Esophagus squamous epithelium (tissue), 5 donors: ENCODE measurements around the gene CD164. TPM values are rescaled to one million over a fixed set of nuclear protein-coding genes. Genes with fewer than 3 reads are reported as not detected.

Experiments used
- DNase-seq: peaks from one replicate; lab custom pipeline; 2025; lab: John Stamatoyannopoulos, UW
- H3K27ac ChIP-seq, 4 donors: fragments of 200-600 bp; sonication (generic); one replicate each; pipeline ENCODE4 v1.5.1; 2016 to 2019; ENCODE audit warnings: mild to moderate bottlenecking in 1 of 4
- H3K27me3 ChIP-seq, 4 donors: fragments of 200-600 bp; sonication (generic); 1 replicate in 3 of 4; 2 replicates in 1 of 4; pipeline versions ENCODE4 v1.5.1 to v1.6.0; 2017 to 2021; ENCODE audit warnings: antibody characterized with exemption in 1 of 4
- H3K36me3 ChIP-seq, 3 donors: fragments of 200-600 bp; sonication (generic); one replicate each; pipeline ENCODE4 v1.5.1; 2016 to 2019
- H3K4me1 ChIP-seq, 3 donors: fragments of 200-600 bp; sonication (generic); one replicate each; pipeline ENCODE4 v1.5.1; 2017 to 2019
- H3K4me3 ChIP-seq, 4 donors: fragments of 200-600 bp; sonication (generic); 1 replicate in 3 of 4; 2 replicates in 1 of 4; pipeline ENCODE4 v1.5.1; 2016 to 2019; ENCODE audit warnings: mild to moderate bottlenecking in 2 of 4, moderate library complexity in 1 of 4
- H3K9me3 ChIP-seq, 3 donors: fragments of 200-600 bp; sonication (generic); one replicate each; pipeline ENCODE4 v1.5.1; 2016 to 2019
- POLR2A ChIP-seq, 4 donors: fragments of 450-650 bp; IDR thresholded peaks; one replicate each; pipeline ENCODE4 v1.6.1; 2017; ENCODE audit warnings: antibody characterized with exemption in 4 of 4, mild to moderate bottlenecking in 4 of 4, moderate library complexity in 3 of 4
- WGBS, 2 donors: methylation state at CpG; one replicate each; pipeline ENCODE4 v1.1.5; 2018; 5-methylcytosine and 5-hydroxymethylcytosine counted together
- intact Hi-C: fragments of 100-400 bp; cut with DNase I; formaldehyde crosslinking; loops from one replicate; pipeline ENCODE4 v1.15.0; 2022
- total RNA-seq, 4 donors: library from RNA; depleted of rRNA; stranded (reverse); fragments of >200 nt; gene quantifications; one replicate each; pipeline ENCODE4 v1.1.0, GENCODE V29; 2016
- TF ChIP-seq, protein P1 (sequence below), 6 experiments: fragments of 450-650 bp in 4 of 6; fragments of 200-600 bp in 2 of 6; sonication (generic) in 2 of 6; IDR thresholded peaks; one replicate each; pipeline ENCODE4 v1.5.1; 2016 to 2019; ENCODE audit warnings: antibody characterized with exemption in 6 of 6, mild to moderate bottlenecking in 4 of 6, moderate library complexity in 4 of 6
- donor health status: DM: yes; HTN: yes; CAD: no.

CD164 gene
- total RNA-seq = 100 to 1,000 TPM in 2 of 4 donors, 10 to 100 TPM in 2; 60.8 to 129 (median 97.1) TPM

- peak in 2 of 4 donors; percentile 94 to 98 for TF ChIP-seq POLR2A (IDR thresholded peaks at IDR 0.05)
- TF ChIP-seq, protein P1, sequence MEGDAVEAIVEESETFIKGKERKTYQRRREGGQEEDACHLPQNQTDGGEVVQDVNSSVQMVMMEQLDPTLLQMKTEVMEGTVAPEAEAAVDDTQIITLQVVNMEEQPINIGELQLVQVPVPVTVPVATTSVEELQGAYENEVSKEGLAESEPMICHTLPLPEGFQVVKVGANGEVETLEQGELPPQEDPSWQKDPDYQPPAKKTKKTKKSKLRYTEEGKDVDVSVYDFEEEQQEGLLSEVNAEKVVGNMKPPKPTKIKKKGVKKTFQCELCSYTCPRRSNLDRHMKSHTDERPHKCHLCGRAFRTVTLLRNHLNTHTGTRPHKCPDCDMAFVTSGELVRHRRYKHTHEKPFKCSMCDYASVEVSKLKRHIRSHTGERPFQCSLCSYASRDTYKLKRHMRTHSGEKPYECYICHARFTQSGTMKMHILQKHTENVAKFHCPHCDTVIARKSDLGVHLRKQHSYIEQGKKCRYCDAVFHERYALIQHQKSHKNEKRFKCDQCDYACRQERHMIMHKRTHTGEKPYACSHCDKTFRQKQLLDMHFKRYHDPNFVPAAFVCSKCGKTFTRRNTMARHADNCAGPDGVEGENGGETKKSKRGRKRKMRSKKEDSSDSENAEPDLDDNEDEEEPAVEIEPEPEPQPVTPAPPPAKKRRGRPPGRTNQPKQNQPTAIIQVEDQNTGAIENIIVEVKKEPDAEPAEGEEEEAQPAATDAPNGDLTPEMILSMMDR (IDR thresholded peaks at IDR 0.05) = peak in 1 of 6 experiments; percentile 3
- Histone ChIP-seq H3K27ac (peak within 1 kb of the TSS; percentile 100), H3K27me3 (no peaks in the 10 kb centered on the region), H3K36me3 (peaks cover 0 to 23% (median 3%) of the 10 kb centered on the region in 3 donors), H3K9me3 (no peaks in the 10 kb centered on the region), H3K4me1 (peaks cover 7 to 64% (median 18%) of the 10 kb centered on the region in 3 donors), H3K4me3 (peak within 1 kb of the TSS; percentile 80 to 97 (median 95))
- intact Hi-C loops = loop anchor here (10.0 kb wide), 1 partner anchor 197 kb away; no protein-coding TSS in a partner anchor
- WGBS, 2 donors = 0 to 1% methylated on average over 4 to 22 of the region's 93 CpGs
- DNase-seq = peak; percentile 87
Observed at GRCh38 chr6:109381747-109382575, at the start of gene CD164. Gene CD164, minus strand, starts transcription at chr6:109382467. Its CDS starts 89 bp downstream, at chr6:109382378.

GRCh38 chr6:109429496-109429895 is 47.2 kb upstream of the CD164 start:
- Histone ChIP-seq H3K4me3 (no peak overlapping the region), H3K9me3 (no peaks in the 10 kb centered on the region), H3K27ac (no peak overlapping the region), H3K36me3 (no peaks in the 10 kb centered on the region), H3K27me3 (no peaks in the 10 kb centered on the region), H3K4me1 (peaks cover 0 to 13% (median 0%) of the 10 kb centered on the region in 3 donors)
- WGBS, 2 donors = 95 to 97% methylated on average over 3 of the region's 3 CpGs
- intact Hi-C loops = no loop called here
- no peak for DNase-seq
- TF ChIP-seq POLR2A (IDR thresholded peaks at IDR 0.05) = no peak
- TF ChIP-seq, protein P1 (IDR thresholded peaks at IDR 0.05) = no peak

DNA sequence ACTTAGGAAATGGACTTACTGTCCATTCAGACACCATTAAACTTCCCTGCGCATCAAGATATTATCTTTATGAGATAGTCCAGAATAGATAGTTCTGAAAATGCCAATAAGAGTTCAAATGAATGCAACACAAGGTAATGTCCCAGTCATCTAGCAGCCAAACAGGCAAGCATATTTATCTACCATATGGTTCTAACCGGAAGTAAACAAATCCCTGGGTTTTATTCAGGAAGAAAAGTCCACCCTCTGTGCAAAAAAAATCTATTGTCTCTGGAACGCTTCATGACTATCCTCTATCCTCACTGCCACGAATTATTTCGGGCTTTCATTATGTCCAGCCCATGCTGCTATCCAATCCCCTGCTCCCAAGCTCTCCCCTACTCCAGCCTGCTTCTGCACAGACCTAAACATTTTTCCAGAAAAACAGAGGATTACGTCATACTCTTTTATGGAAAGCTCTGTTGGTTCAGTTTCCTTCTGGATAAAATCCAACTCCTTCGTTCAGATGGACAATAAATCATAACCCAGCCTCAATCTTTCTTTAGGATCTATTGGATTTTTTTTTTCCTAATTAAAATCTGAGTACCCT is 46.7 kb upstream of the CD164 start:
- intact Hi-C loops = no loop called here
- 32 to 53% methylated on average over 7 of the region's 7 CpGs for WGBS, 2 donors
- no peak for DNase-seq
- H3K9me3 ChIP-seq = no peaks in the 10 kb centered on the region
- no peaks in the 10 kb centered on the region for H3K27me3 ChIP-seq
- H3K4me1 ChIP-seq = peaks cover 0 to 13% (median 0%) of the 10 kb centered on the region in 3 donors
- no peak overlapping the region for H3K4me3 ChIP-seq
- H3K27ac ChIP-seq = no peak overlapping the region
- TF ChIP-seq, protein P1 (IDR thresholded peaks at IDR 0.05) = no peak
- TF ChIP-seq POLR2A (IDR thresholded peaks at IDR 0.05) = no peak
- no peaks in the 10 kb centered on the region for H3K36me3 ChIP-seq

GRCh38 chr6:109424946-109425345 is 42.7 kb upstream of the CD164 start:
- 87 to 90% methylated on average over 2 of the region's 2 CpGs for WGBS, 2 donors

More at GRCh38 chr6:109424946-109425345, 42.7 kb upstream of the CD164 start:
- H3K4me1 ChIP-seq = peaks cover 0 to 18% (median 0%) of the 10 kb centered on the region in 3 donors
- H3K27me3 ChIP-seq = no peaks in the 10 kb centered on the region
- no peak for DNase-seq
- H3K36me3 ChIP-seq = no peaks in the 10 kb centered on the region
- no peak overlapping the region for H3K27ac ChIP-seq
- no peak overlapping the region for H3K4me3 ChIP-seq
- TF ChIP-seq POLR2A (IDR thresholded peaks at IDR 0.05) = no peak
- TF ChIP-seq, protein P1 (IDR thresholded peaks at IDR 0.05) = no peak
- no peaks in the 10 kb centered on the region for H3K9me3 ChIP-seq
- intact Hi-C loops = no loop called here
